IMR-90 (cell line): ENCODE results near the gene SLC52A3. TPM values are rescaled to one million over a fixed set of nuclear protein-coding genes. Genes with fewer than 3 reads are reported as not detected.

ENCODE experiments used
- ATAC-seq: fragments of 200-7000 bp; cut with Tn5 transposase; 2 replicates; pipeline ENCODE4 v1.9.1; 2020; ENCODE audit warnings: low read depth, mild to moderate bottlenecking, moderate library complexity
- BruUV-seq: library from RNA; stranded (reverse); fragments of 400-500 nt; replicated peaks from 2 replicates; lab custom pipeline; 2021; lab: Mats Ljungman, UMichigan
- CTCF ChIA-PET: fragments of 300-600 bp; formaldehyde crosslinking; extraction: SDS; loops from one replicate; lab custom pipeline; 2021; ENCODE audit warnings: antibody characterized with exemption; lab: Yijun Ruan, JAX
- POLR2A ChIA-PET: fragments of 300-600 bp; sonication (Branson Sonifier 250); formaldehyde crosslinking; loops from one replicate; lab custom pipeline; 2022; ENCODE audit warnings: antibody characterized with exemption; ENCODE audit not compliant: unreplicated experiment; lab: Charles Lee
- DNase-seq: peaks from one replicate; pipeline ENCODE4 v3.0.0; 2013
- H2AFZ ChIP-seq: replicated peaks from 2 replicates; pipeline ENCODE3; 2013; ENCODE audit warnings: low read length, mild to moderate bottlenecking; ENCODE audit not compliant: poor library complexity
- H2AK5ac ChIP-seq: 2 replicates; pipeline ENCODE4 v1.6.1; 2013; ENCODE audit warnings: low read depth, low read length, inconsistent platforms
- H2AK9ac ChIP-seq: replicated peaks from 2 replicates; pipeline ENCODE3; 2013; ENCODE audit warnings: mild to moderate bottlenecking, low read depth, low read length, moderate library complexity; ENCODE audit not compliant: poor library complexity
- H2BK120ac ChIP-seq: 2 replicates; pipeline ENCODE4 v1.6.1; 2013; ENCODE audit warnings: low read depth, low read length, inconsistent platforms
- H2BK15ac ChIP-seq: 3 replicates; pipeline ENCODE4 v1.6.1; 2013; ENCODE audit warnings: low read depth, low read length, inconsistent platforms
- H2BK20ac ChIP-seq: 2 replicates; pipeline ENCODE4 v1.6.1; 2013; ENCODE audit warnings: low read depth, mild to moderate bottlenecking, inconsistent platforms, low read length, moderate library complexity
- H2BK5ac ChIP-seq: 2 replicates; pipeline ENCODE4 v1.6.1; 2013; ENCODE audit warnings: mild to moderate bottlenecking, low read depth, low read length, inconsistent platforms; ENCODE audit not compliant: poor library complexity, severe bottlenecking
- H3K14ac ChIP-seq: replicated peaks from 2 replicates; pipeline ENCODE4 v1.6.1; 2013; ENCODE audit warnings: low read depth, low read length, inconsistent platforms
- H3K18ac ChIP-seq: 2 replicates; pipeline ENCODE4 v1.6.1; 2013; ENCODE audit warnings: low read depth, low read length, control low read depth
- H3K23ac ChIP-seq: 2 replicates; pipeline ENCODE4 v1.6.1; 2013; ENCODE audit warnings: low read depth, low read length, inconsistent platforms
- H3K27ac ChIP-seq: 2 replicates; pipeline ENCODE4 v1.5.1; 2013; ENCODE audit warnings: mild to moderate bottlenecking, control low read depth, low read length; ENCODE audit not compliant: insufficient read depth
- H3K27me3 ChIP-seq: 2 replicates; pipeline ENCODE4 v1.6.1; 2013; ENCODE audit warnings: low read length; ENCODE audit not compliant: control insufficient read depth, insufficient read depth
- H3K36me3 ChIP-seq: 2 replicates; pipeline ENCODE4 v1.6.1; 2013; ENCODE audit warnings: low read length, mixed read lengths; ENCODE audit not compliant: control insufficient read depth, insufficient read depth
- H3K4ac ChIP-seq: 2 replicates; pipeline ENCODE4 v1.6.1; 2013; ENCODE audit warnings: low read depth, low read length, inconsistent platforms
- H3K4me1 ChIP-seq: 2 replicates; pipeline ENCODE4 v1.6.1; 2013; ENCODE audit warnings: low read length, mixed read lengths; ENCODE audit not compliant: control insufficient read depth, insufficient read depth
- H3K4me2 ChIP-seq: 2 replicates; pipeline ENCODE4 v1.6.1; 2013; ENCODE audit warnings: low read depth, mild to moderate bottlenecking, control low read depth, low read length, moderate library complexity
- H3K4me3 ChIP-seq: 2 replicates; pipeline ENCODE4 v1.5.1; 2013; ENCODE audit warnings: low read depth, mild to moderate bottlenecking, control low read depth, low read length, moderate library complexity; ENCODE audit not compliant: insufficient read depth
- H3K56ac ChIP-seq: 2 replicates; pipeline ENCODE4 v1.6.1; 2013; ENCODE audit warnings: low read length, inconsistent platforms; ENCODE audit not compliant: insufficient read depth; ENCODE audit errors: extremely low read depth
- H3K79me1 ChIP-seq, 2 experiments: 2 replicates each; pipeline ENCODE4 v1.6.1; 2013; ENCODE audit warnings: low read length in 2 of 2, inconsistent platforms in 1 of 2, low read depth in 1 of 2
- H3K9ac ChIP-seq: 2 replicates; pipeline ENCODE4 v1.6.1; 2013; ENCODE audit warnings: low read depth, low read length, control low read depth
- H3K9me1 ChIP-seq: 2 replicates; pipeline ENCODE4 v1.6.1; 2013; ENCODE audit warnings: low read length, inconsistent platforms; ENCODE audit not compliant: insufficient read depth
- H3K9me3 ChIP-seq: 2 replicates; pipeline ENCODE4 v1.6.1; 2013; ENCODE audit warnings: low read length; ENCODE audit not compliant: control insufficient read depth, insufficient read depth
- H4K20me1 ChIP-seq: 2 replicates; pipeline ENCODE4 v1.6.1; 2013; ENCODE audit warnings: low read length, inconsistent platforms; ENCODE audit not compliant: insufficient read depth
- H4K5ac ChIP-seq: 2 replicates; pipeline ENCODE4 v1.6.1; 2013; ENCODE audit warnings: mild to moderate bottlenecking, low read depth, low read length, control low read depth
- H4K8ac ChIP-seq, 2 experiments: 2 replicates each; pipeline ENCODE4 v1.6.1; 2013; ENCODE audit warnings: low read depth in 2 of 2, low read length in 2 of 2, control low read depth in 1 of 2, inconsistent platforms in 1 of 2
- H4K91ac ChIP-seq: 2 replicates; pipeline ENCODE4 v1.6.1; 2013; ENCODE audit warnings: low read depth, low read length, inconsistent platforms; ENCODE audit not compliant: insufficient read depth
- BHLHE40 ChIP-seq: fragments of 150-350 bp; IDR thresholded peaks from 2 replicates; pipeline ENCODE4 v1.6.1; 2016; ENCODE audit warnings: mild to moderate bottlenecking, low read depth, low read length
- CEBPB ChIP-seq: IDR thresholded peaks from 2 replicates; pipeline ENCODE4 v1.6.1; 2012; ENCODE audit warnings: low read depth, low read length, improper control_type of control experiment
- CHD1 ChIP-seq: IDR thresholded peaks from 2 replicates; pipeline ENCODE4 v1.6.1; 2012; ENCODE audit warnings: low read depth, low read length, improper control_type of control experiment
- CTCF ChIP-seq: conservative IDR thresholded peaks from 2 replicates; pipeline ENCODE4 v1.5.1; 2012; ENCODE audit warnings: mild to moderate bottlenecking, low read depth, low read length, improper control_type of control experiment
- ELK1 ChIP-seq: fragments of 150-350 bp; IDR thresholded peaks from 2 replicates; pipeline ENCODE4 v1.6.1; 2016; ENCODE audit warnings: low read depth, mild to moderate bottlenecking, low read length, moderate library complexity, borderline replicate concordance
- FOS ChIP-seq: fragments of 150-350 bp; IDR thresholded peaks from 2 replicates; pipeline ENCODE4 v1.6.1; 2016; ENCODE audit warnings: low read depth, low read length
- MAFK ChIP-seq: IDR thresholded peaks from 2 replicates; pipeline ENCODE4 v1.6.1; 2012; ENCODE audit warnings: low read depth, low read length, improper control_type of control experiment
- MAZ ChIP-seq: IDR thresholded peaks from 2 replicates; pipeline ENCODE4 v1.6.1; 2012; ENCODE audit warnings: low read depth, mild to moderate bottlenecking, low read length, improper control_type of control experiment, moderate library complexity, borderline replicate concordance
- MXI1 ChIP-seq: IDR thresholded peaks from 2 replicates; pipeline ENCODE4 v1.6.1; 2012; ENCODE audit warnings: low read depth, mild to moderate bottlenecking, low read length, moderate library complexity, borderline replicate concordance
- NFE2L2 ChIP-seq: fragments of 150-350 bp; IDR thresholded peaks from 2 replicates; pipeline ENCODE4 v1.6.1; 2016; ENCODE audit warnings: low read depth, mild to moderate bottlenecking, low read length
- POLR2A ChIP-seq: IDR thresholded peaks from 2 replicates; pipeline ENCODE4 v1.6.1; 2012; ENCODE audit warnings: mild to moderate bottlenecking, low read depth, low read length
- RAD21 ChIP-seq: IDR thresholded peaks from 2 replicates; pipeline ENCODE4 v1.6.1; 2012; ENCODE audit warnings: low read length, improper control_type of control experiment
- RCOR1 ChIP-seq: IDR thresholded peaks from 2 replicates; pipeline ENCODE4 v1.6.1; 2012; ENCODE audit warnings: mild to moderate bottlenecking, low read length, improper control_type of control experiment; ENCODE audit not compliant: insufficient replicate concordance
- RFX5 ChIP-seq: IDR thresholded peaks from 2 replicates; pipeline ENCODE4 v1.8.0; 2012; ENCODE audit warnings: low read depth, mild to moderate bottlenecking, low read length, moderate library complexity
- SMC3 ChIP-seq: fragments of 150-350 bp; IDR thresholded peaks from 2 replicates; pipeline ENCODE4 v1.6.1; 2016; ENCODE audit warnings: low read depth, mild to moderate bottlenecking, antibody characterized with exemption, low read length, moderate library complexity
- USF2 ChIP-seq: fragments of 150-350 bp; IDR thresholded peaks from 2 replicates; pipeline ENCODE4 v1.6.1; 2017; ENCODE audit warnings: mild to moderate bottlenecking, antibody characterized with exemption, low read length, low read depth
- WGBS, 2 experiments: methylation state at CpG; one replicate each; pipeline versions ENCODE4 v1.1.5 to v1.1.7; 2013; ENCODE audit warnings: missing lambda C conversion rate in 2 of 2; ENCODE audit not compliant: insufficient read length in 1 of 2; ENCODE audit errors: extremely low coverage in 2 of 2; 5-methylcytosine and 5-hydroxymethylcytosine counted together
- dilution Hi-C: fragments of 300-500 bp; cut with HindIII; formaldehyde crosslinking; loops from one replicate; pipeline ENCODE4 v1.14.3; 2018; ENCODE audit warnings: low sequenced_read_pairs; ENCODE audit not compliant: unreplicated experiment
- in situ Hi-C: fragments of 300-500 bp; cut with MboI; formaldehyde crosslinking; loops from 3 replicates; pipeline ENCODE4 v1.14.3; 2019; ENCODE audit warnings: low sequenced_read_pairs, inconsistent platforms, mixed read lengths
- intact Hi-C: fragments of 100-400 bp; cut with micrococcal nuclease; formaldehyde crosslinking; loops from 2 replicates; pipeline ENCODE4 v1.10.0; 2022
- polyA plus RNA-seq, 3 experiments: library from polyadenylated mRNA; depleted of rRNA; stranded (reverse); fragments of >200 nt; gene quantifications; 2 replicates each; pipeline ENCODE4 v1.2.3, GENCODE V29; 2012; ENCODE audit warnings: low replicate concordance in 1 of 3
- total RNA-seq: library from RNA; depleted of rRNA; stranded (reverse); fragments of >200 nt; gene quantifications from 2 replicates; pipeline ENCODE4 v1.2.3, GENCODE V29; 2012

Gene SLC52A3
- total and polyA plus RNA-seq, 2 of the 4 experiments (the other 2 are of a cell fraction), result not detected

GRCh38 chr20:774016-774659 is 5.8 kb upstream of the SLC52A3 start:
- Histone ChIP-seq H3K9ac (no peak overlapping the region), H3K4ac (no peak overlapping the region), H2BK120ac (no peak overlapping the region), H4K20me1 (no peaks in the 10 kb centered on the region), H3K18ac (no peak overlapping the region), H2BK5ac (no peak overlapping the region), H3K56ac (no peak overlapping the region), H3K14ac (no peak overlapping the region), H4K91ac (no peak overlapping the region), H3K4me2 (no peak overlapping the region), H3K4me3 (no peak overlapping the region), H3K27me3 (peaks cover 8% of the 10 kb centered on the region; the same call in 1 of the 2 replicates), H4K8ac (no peak overlapping the region), H2BK15ac (no peak overlapping the region), H3K23ac (no peak overlapping the region), H2AFZ (no peak overlapping the region), H3K27ac (no peak overlapping the region), H3K9me1 (no peaks in the 10 kb centered on the region), H2BK20ac (no peak overlapping the region), H3K36me3 (no peaks in the 10 kb centered on the region), H3K9me3 (0 out of 2 replicates have a peak, but pooled peaks cover 3% of the 10 kb centered on the region), H3K79me1 (no peaks in the 10 kb centered on the region), H2AK9ac (no peak overlapping the region), H3K4me1 (no peaks in the 10 kb centered on the region), H4K5ac (no peak overlapping the region), H2AK5ac (no peak overlapping the region)
- no peak for TF ChIP-seq ELK1
- TF ChIP-seq RFX5, result no peak
- no peak for TF ChIP-seq MXI1
- no peak for TF ChIP-seq POLR2A
- TF ChIP-seq RAD21, result no peak
- TF ChIP-seq MAZ, result no peak
- no peak for TF ChIP-seq NFE2L2
- no peak for TF ChIP-seq CHD1
- TF ChIP-seq MAFK, result no peak
- no peak for TF ChIP-seq CEBPB
- TF ChIP-seq RCOR1, result no peak
- no peak for TF ChIP-seq FOS
- no peak for TF ChIP-seq BHLHE40
- no peak for TF ChIP-seq USF2
- no peak for TF ChIP-seq SMC3
- no peak for TF ChIP-seq CTCF
- intact Hi-C loops (no loop called here), dilution Hi-C loops (no loop called here), in situ Hi-C loops (no loop called here)
- ATAC-seq, result no peak
- no peak for DNase-seq
- CTCF ChIA-PET, result interaction anchor here (0.6 kb wide), 1 partner anchor 486 kb away, joined by 3 read pairs; no protein-coding TSS in a partner anchor
- POLR2A ChIA-PET, result no interaction called here
- no TSS peak for BruUV-seq
- WGBS, 2 experiments, result 58% methylated on average over 3 of the region's 8 CpGs; no CpG with 5 or more reads in 1 of the 2 experiments
